Measurements from ENCODE around the gene USP43. TPM values are rescaled to one million over a fixed set of nuclear protein-coding genes. Genes with fewer than 3 reads are reported as not detected.

The USP43 gene
- total RNA-seq, 1 donor from 2014 or later, result 0.29 TPM

DNA sequence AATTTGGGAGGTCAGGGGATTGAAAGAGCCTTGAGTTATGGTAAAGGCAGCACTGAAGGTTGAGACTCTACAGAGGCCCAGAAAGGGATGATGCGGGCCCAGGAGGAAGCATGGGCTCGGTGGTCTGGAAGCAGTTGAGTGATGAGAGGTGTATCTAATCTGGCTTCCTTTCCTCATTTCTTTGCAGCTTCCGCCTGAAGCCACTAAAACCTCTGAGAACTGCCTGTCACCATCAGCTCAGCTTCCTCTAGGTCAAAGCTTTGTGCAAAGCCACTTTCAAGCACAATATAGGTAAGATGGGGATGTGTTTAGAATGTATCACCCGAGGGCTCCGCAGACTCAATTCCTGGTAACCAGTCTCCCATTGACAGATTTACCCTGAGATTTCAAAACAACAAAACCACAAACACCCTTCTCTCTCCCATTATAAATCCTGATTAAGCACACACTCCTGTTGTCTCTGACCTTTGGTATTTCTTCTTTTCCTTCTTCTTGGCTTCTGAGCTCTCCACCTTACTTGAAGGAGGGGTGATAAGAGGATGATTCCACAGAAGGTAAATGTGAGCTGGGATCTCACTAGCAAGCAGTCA, 21.2 kb downstream of the USP43 start:
- Mint-ChIP-seq H3K27ac (no peak overlapping the region), H3K36me3 (ENCODE audit: low read depth) (no peaks in the 10 kb centered on the region), H3K27me3 (peaks cover 2% of the 10 kb centered on the region), H3K4me1 (no peaks in the 10 kb centered on the region), H3K4me3 (no peak overlapping the region), H3K9me3 (peaks cover 5% of the 10 kb centered on the region)
- no peak for ATAC-seq (ENCODE audit: low read depth)
- TF ChIP-seq CTCF (IDR thresholded peaks at IDR 0.05), result no peak
- intact Hi-C loops (cut with micrococcal nuclease), result no loop called here
- no peak for DNase-seq
- ChIA-PET POLR2A (no interaction called here), CTCF (no interaction called here)

DNA sequence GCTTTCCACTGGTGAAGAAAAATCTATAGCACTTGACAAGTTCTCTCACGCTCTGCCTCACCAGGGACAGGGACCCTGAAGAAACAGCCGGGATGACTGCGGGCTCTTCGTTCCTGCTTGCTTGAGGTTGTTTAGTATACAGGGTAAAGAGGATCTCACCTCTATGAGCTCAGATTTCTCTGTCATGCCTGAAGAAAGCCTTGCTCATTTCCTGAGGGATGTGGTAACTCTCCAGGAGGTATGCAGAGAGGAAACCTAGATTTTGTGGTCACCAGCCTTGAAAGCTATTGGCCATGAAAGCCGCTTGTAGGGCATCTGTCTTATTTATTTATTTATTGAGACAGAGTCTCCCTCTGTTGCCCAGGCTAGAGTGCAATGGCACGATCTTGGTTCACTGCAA, 23.2 kb downstream of the USP43 start:
- Mint-ChIP-seq H3K27ac (no peak overlapping the region), H3K4me3 (no peak overlapping the region), H3K36me3 (ENCODE audit: low read depth) (no peaks in the 10 kb centered on the region), H3K4me1 (no peaks in the 10 kb centered on the region), H3K27me3 (peaks cover 2% of the 10 kb centered on the region), H3K9me3 (peaks cover 5% of the 10 kb centered on the region)
- ChIA-PET CTCF (no interaction called here), POLR2A (no interaction called here)
- intact Hi-C loops (cut with micrococcal nuclease), result no loop called here
- DNase-seq (no peak), ATAC-seq (ENCODE audit: low read depth) (no peak)
- TF ChIP-seq CTCF (IDR thresholded peaks at IDR 0.05), result no peak

GRCh38 chr17:9669551-9670008, 24.3 kb downstream of the USP43 start:
- Mint-ChIP-seq H3K9me3 (peaks cover 5% of the 10 kb centered on the region), H3K27ac (no peak overlapping the region), H3K4me1 (no peaks in the 10 kb centered on the region), H3K27me3 (peaks cover 2% of the 10 kb centered on the region), H3K36me3 (ENCODE audit: low read depth) (no peaks in the 10 kb centered on the region), H3K4me3 (no peak overlapping the region)
- ATAC-seq (ENCODE audit: low read depth), result no peak
- intact Hi-C loops (cut with micrococcal nuclease), result no loop called here
- DNase-seq, result no peak
- CTCF ChIA-PET, result no interaction called here
- POLR2A ChIA-PET, result no interaction called here
- no peak for TF ChIP-seq CTCF (IDR thresholded peaks at IDR 0.05)

DNA sequence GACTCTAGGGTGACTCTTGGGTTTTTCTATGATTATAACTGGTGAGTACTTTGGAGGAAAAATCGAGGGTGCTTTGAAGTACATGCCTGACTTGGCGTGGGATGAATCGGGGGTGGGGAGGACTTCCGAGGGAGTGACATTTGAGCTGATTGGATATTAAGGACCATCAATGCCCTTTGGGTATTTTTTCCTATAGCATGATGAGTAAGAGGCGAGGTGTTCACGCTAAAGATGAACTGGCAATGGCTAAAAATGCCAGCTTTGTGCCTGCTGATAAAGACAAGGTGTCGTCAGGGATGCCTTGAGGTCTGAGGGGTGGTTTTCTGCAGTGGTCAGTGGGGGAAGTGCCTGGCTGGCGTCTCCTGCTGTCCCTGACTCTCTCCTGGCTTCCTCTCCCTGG, 25.3 kb downstream of the USP43 start:
- Mint-ChIP-seq H3K36me3 (ENCODE audit: low read depth) (no peaks in the 10 kb centered on the region), H3K27ac (no peak overlapping the region), H3K4me1 (no peaks in the 10 kb centered on the region), H3K4me3 (no peak overlapping the region), H3K9me3 (no peaks in the 10 kb centered on the region), H3K27me3 (peaks cover 2% of the 10 kb centered on the region)
- TF ChIP-seq CTCF (IDR thresholded peaks at IDR 0.05), result no peak
- ATAC-seq (ENCODE audit: low read depth) (no peak), DNase-seq (no peak)
- POLR2A ChIA-PET, result no interaction called here
- intact Hi-C loops (cut with micrococcal nuclease), result no loop called here
- CTCF ChIA-PET, result no interaction called here

DNA sequence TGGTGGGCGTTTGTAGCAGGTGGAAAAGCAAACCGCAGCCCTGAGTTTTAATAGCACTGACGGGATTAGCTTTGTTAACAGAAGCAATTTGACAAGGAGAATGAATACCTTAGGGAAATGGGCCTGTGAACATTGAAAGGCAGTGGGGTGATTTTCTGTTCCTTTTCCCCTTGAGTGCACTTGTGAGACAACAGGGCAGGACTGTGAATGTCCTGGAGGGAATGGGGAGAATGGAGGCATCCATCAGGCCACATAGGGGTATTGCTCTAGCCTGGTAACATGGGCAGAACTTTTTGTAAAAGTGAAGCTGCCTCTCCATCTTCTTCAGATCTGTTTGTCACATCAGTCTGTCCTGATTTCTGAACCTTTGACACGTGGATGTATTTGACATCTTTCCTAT, 26.2 kb downstream of the USP43 start:
- ChIA-PET POLR2A (no interaction called here), CTCF (no interaction called here)
- DNase-seq (no peak), ATAC-seq (ENCODE audit: low read depth) (no peak)
- Mint-ChIP-seq H3K27ac (no peak overlapping the region), H3K36me3 (ENCODE audit: low read depth) (no peaks in the 10 kb centered on the region), H3K4me3 (no peak overlapping the region), H3K9me3 (no peaks in the 10 kb centered on the region), H3K27me3 (peaks cover 2% of the 10 kb centered on the region), H3K4me1 (no peaks in the 10 kb centered on the region)
- no peak for TF ChIP-seq CTCF (IDR thresholded peaks at IDR 0.05)
- intact Hi-C loops (cut with micrococcal nuclease), result no loop called here
